8988T (cell line): ENCODE results near the gene PARD3B.

Experiments used
- DNase-seq: peaks from one replicate; pipeline ENCODE4 v3.0.0; 2011

Gene PARD3B

DNA sequence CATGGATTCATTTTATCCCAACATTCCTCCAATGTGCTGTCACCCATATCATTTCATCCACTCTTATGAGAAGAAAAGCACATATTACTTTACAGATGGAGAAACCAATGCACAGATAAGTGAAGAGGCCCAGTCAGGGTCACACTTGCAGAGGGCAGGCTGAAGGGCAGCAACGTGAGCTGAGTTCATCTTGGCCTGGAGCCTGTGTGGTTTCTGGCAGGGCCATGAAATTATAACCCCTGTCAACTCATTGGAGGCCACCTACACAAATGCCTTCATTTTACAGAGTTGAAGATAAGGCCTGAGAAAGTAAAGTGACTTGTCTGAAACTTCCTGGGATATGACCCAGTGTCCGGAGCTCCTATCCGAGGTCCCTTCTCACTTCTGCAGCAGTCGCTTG, 1048.6 kb downstream of the PARD3B start:
- no peak for DNase-seq

GRCh38 chr2:205596581-205596980, 1051.3 kb downstream of the PARD3B start:
- DNase-seq = no peak

- DNase-seq = no peak
These were observed 1060.5 kb downstream of the PARD3B start for GRCh38 chr2:205605638-205606304.

DNA sequence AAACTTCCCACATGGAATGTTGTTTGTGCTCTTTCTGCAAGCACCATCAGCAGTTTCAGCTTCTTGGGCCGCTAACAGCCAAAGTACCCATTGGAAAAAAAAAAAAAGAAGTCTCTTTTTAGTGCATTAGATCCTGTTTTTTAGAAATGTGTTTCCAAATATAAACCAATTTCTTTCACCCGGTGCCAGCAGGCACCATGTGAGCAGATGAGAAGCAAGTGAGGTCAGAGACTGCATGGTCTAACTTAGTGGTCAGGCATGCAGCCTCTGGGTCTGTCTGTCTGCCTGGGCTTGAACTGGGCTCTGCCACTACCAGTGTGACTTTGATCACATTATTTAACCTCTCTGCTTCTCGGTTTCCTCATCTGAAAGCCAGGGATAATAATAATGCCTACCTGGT, 1061.9 kb downstream of the PARD3B start:
- DNase-seq = no peak

GRCh38 chr2:205609113-205609512, 1063.8 kb downstream of the PARD3B start:
- DNase-seq = no peak

DNA sequence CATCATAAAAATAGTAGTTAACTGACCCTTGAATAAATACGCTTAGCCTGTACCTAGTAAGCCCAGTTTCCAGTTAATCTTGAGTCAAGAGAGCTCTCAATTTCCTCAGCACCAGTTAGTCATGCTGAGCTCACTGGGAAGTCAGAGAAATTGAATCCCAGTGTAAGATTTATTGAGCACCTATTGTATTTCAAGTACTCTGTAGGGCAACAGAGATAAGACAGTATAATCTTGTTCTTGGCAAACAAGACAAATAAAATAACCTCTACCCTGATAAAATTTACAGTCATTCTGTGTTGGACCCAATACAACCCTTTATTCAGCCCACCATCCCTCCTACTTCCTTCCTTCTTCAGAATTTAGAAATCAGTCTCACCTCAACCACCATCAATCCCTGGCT, 1065.2 kb downstream of the PARD3B start:
- DNase-seq = no peak

DNA sequence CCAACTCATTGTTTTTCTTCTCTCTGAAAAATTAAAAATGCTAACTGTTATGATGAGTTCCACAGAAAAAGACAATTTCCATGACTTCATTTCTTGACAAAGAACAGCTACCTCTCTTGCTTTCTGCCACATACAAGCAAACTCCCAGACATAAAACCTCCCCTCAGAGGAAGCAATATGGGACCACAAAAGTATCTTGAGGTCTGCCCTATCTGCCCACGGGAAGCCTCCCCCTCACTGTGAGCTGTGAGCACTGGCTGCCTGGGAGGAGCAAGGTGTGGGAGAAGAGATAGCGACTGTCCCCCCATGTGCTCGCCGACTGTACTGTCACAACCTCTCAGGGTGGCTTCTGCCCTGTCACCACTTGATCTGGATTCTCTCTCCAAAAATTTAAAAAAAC, 1067.4 kb downstream of the PARD3B start:
- no peak for DNase-seq

GRCh38 chr2:205613970-205614559, 1068.8 kb downstream of the PARD3B start:
- no peak for DNase-seq

GRCh38 chr2:205614965-205615364, 1069.7 kb downstream of the PARD3B start:
- DNase-seq = no peak

DNA sequence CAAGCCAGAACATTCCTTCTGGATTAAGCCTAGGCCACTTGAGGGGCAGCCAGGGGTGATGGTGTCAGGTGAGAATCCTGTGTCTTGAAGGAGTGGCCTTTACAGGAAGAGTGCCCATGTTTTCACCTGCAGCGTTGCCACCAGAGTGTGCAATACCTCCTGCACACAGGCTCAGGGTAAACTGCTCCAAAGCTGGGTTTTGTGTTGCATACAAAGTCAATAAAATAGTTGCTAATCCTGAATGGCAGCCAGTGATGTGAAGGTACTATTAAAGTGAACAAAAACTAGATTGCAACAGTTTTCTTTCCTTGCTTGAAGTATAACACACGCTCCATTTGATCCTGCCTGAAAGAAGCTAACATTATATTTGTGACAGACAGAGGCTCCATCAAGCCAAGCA, 1072.6 kb downstream of the PARD3B start:
- DNase-seq = no peak

GRCh38 chr2:205619600-205619999, 1074.3 kb downstream of the PARD3B start:
- no peak for DNase-seq

GRCh38 chr2:205627085-205627484, 1081.8 kb downstream of the PARD3B start:
- no peak for DNase-seq

GRCh38 chr2:205628422-205628821, 1083.1 kb downstream of the PARD3B start:
- DNase-seq = no peak

GRCh38 chr2:205629091-205629776, 1084.0 kb downstream of the PARD3B start:
- DNase-seq = no peak

DNA sequence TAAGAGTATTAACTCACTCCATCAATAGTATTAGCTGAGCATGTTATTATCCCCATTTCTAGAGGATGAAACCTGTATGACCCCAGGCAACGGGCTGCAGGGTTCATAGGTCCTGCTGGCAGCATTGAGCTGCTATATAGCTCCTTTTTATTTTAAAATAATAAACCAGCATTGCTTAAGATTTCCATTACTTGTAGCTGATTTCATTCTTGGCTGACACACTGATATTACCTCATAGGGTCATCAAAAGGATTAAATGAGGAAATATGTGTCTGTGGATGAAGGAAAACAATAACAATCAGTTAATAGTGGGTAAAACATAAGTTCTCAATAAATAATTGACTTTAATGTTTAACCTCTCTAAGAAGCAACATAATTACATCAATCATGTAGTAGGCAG, 1088.7 kb downstream of the PARD3B start:
- no peak for DNase-seq

GRCh38 chr2:205636549-205637319, 1091.5 kb downstream of the PARD3B start:
- no peak for DNase-seq

DNA sequence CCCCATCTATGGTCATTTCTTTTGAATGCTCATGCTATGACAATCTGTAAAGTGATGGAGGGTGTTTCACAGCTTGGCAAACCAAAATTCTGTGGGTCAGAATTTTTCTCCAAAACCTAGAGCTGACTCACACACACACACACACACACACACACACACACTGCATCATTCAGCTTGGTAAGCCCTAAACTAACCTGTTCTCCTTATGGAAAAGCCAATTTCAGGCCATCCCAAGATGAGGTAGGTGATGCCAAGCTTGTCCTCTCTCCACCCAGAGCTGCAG, 1092.0 kb downstream of the PARD3B start:
- DNase-seq = no peak

DNA sequence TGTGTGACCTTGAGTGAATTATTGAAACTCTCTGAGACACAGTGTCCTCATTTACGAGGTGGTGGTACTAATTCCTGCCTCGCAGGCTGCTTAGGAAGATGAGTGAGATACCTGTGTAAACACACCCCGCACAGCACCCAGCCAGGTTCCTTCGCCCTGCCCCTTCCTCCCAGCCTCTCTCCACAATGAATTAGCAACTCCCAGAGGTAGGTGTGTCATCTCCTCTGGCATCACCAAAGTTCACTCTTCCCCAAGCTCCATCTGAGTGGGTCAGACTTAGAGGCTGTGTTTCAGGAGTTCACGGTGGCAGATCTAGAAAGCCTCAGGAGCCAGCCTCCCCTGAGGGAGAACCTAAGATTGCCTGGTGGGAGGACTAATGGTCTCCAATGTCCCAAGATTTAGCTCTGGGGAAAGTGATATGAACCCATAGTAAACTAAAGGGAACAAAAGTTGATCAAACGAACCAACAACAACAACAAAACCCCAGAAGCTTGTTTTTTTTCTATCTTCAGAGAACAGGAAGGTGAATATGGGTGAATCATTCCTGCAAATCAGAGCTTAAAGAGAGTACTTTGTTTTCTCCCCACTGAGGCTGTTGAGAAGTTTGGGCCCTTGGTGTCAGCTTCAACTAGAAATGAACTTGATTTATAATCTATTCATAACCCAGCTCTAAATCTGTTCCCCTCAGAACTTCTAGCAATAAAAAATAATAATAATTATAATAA, 1092.7 kb downstream of the PARD3B start:
- DNase-seq = no peak

- no peak for DNase-seq
These were observed 1095.4 kb downstream of the PARD3B start for GRCh38 chr2:205640716-205641115.

DNA sequence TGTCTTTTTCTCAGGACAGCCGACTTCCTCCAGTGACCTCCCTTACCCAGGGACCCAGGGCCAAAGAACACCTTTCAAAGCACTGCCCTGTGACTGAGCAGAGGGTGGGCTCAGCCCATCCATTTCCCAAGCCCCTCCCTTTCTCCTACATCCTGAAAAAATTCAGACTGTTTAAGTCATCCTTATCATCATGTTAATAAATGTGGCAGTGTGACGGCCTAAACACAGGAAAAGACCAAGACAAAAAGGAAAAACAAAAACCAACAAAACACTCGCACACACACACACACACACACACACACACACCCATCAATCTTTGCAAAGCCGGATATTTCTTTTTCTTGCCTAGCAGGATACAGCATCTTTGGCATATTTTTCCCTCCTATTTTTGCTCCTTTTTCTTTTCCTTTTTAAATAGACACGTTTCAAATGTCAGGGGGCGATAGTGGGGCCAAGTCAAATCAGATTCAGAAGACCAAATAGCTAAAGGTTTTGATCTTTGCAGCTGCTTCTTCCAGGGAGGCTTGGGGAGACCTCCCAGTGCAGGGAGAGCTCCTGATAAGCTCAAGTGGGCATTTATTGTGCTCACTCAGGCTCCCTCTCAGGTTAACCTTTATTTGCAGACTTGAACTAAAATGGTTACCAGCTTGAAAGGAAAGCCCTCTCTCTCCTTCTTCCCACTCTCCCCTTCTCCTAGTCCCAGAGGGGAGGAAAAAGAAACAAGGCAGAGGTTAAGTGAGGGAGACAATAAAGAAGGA, 1097.5 kb downstream of the PARD3B start:
- DNase-seq = no peak

GRCh38 chr2:205643391-205643885, 1098.2 kb downstream of the PARD3B start:
- no peak for DNase-seq

- DNase-seq = no peak
These were observed 1098.7 kb downstream of the PARD3B start for GRCh38 chr2:205644018-205644417.
